Astrocyte of the spinal cord (primary cell): ENCODE measurements around the gene FTO.
A peak's percentile ranks its signal among the peaks of the same experiment; 100 is the strongest.

Experiments used
- DNase-seq: peaks from one replicate; pipeline ENCODE4 v3.0.0; 2011; ENCODE audit warnings: low read depth, low spot score
- H3K4me3 ChIP-seq: 2 replicates; pipeline ENCODE4 v1.5.1; 2011; ENCODE audit warnings: low read depth, mild to moderate bottlenecking, low read length, moderate library complexity
- in situ Hi-C: cut with HindIII; loops from 2 replicates; pipeline ENCODE4 v1.10.0; 2017; ENCODE audit warnings: low sequenced_read_pairs
- TF ChIP-seq, protein P1 (sequence below): IDR thresholded peaks from 2 replicates; pipeline ENCODE4 v1.5.1; 2012; ENCODE audit warnings: low read depth, mild to moderate bottlenecking, low read length, inconsistent platforms

Gene FTO

DNA sequence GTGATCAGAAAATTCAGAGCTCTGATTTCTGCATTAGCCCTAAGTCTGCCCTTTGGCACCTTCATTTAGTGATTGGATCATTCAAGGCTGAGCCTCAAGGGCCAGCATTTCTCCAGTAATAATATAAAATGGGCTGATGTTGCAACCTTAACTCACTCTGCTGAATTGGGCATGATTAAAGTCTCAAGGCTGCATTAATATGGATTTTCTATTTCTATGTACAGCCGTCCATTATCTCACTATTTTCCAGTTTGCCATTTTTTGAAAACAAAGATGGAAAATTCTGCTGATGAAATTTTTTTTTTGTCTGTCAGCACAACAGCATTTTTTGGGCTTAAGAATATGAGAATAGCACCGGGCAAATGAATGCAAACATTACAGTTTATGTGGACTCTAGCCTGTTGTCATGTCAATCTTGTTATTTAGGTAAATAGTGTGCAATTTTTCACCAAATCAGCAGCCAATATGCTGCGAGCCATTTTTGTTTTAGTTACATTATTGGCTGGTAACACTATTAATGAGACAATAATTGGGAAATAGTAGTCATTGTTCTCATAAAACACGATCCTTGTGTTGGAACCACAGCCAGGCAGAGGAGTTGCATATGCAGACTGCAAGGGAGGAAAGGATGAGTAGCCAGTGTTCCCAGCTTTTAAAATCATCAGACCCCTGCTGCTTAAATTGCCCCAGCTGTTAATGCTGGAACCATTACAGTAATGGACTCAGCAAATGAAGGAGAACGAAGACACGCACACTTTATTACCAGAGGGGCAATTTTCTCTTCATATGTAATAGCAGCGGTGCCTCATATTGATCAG, 10.5 kb downstream of the FTO start:
- peak; percentile 18 for DNase-seq
- H3K4me3 ChIP-seq = no peak overlapping the region
- TF ChIP-seq, protein P1, sequence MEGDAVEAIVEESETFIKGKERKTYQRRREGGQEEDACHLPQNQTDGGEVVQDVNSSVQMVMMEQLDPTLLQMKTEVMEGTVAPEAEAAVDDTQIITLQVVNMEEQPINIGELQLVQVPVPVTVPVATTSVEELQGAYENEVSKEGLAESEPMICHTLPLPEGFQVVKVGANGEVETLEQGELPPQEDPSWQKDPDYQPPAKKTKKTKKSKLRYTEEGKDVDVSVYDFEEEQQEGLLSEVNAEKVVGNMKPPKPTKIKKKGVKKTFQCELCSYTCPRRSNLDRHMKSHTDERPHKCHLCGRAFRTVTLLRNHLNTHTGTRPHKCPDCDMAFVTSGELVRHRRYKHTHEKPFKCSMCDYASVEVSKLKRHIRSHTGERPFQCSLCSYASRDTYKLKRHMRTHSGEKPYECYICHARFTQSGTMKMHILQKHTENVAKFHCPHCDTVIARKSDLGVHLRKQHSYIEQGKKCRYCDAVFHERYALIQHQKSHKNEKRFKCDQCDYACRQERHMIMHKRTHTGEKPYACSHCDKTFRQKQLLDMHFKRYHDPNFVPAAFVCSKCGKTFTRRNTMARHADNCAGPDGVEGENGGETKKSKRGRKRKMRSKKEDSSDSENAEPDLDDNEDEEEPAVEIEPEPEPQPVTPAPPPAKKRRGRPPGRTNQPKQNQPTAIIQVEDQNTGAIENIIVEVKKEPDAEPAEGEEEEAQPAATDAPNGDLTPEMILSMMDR = no peak
- in situ Hi-C loops = no loop called here

DNA sequence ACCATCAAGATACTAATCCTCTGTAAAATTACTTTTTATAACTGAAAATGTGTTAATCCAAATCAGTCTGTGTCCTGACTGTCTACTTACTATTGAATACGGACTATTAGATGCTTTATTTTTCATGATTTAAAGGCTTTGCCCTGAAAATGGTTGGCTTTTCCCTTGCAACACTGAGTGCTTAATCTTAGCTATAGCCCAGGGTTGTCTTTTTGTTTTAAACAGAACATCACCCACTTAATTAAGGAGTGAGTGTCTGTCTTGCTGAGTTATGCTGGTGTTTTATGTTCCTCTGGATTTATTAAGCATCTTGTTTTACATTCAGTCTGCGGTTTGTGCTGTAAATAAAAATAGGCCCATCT, 11.0 kb downstream of the FTO start:
- TF ChIP-seq, protein P1 = no peak
- in situ Hi-C loops = no loop called here
- no peak overlapping the region for H3K4me3 ChIP-seq
- no peak for DNase-seq

GRCh38 chr16:53717577-53717976, 13.6 kb downstream of the FTO start:
- in situ Hi-C loops = no loop called here
- TF ChIP-seq, protein P1 = no peak
- no peak for DNase-seq
- no peak overlapping the region for H3K4me3 ChIP-seq

GRCh38 chr16:53721017-53721416, 17.1 kb downstream of the FTO start:
- TF ChIP-seq, protein P1 = no peak
- in situ Hi-C loops = no loop called here
- H3K4me3 ChIP-seq = no peak overlapping the region
- no peak for DNase-seq

DNA sequence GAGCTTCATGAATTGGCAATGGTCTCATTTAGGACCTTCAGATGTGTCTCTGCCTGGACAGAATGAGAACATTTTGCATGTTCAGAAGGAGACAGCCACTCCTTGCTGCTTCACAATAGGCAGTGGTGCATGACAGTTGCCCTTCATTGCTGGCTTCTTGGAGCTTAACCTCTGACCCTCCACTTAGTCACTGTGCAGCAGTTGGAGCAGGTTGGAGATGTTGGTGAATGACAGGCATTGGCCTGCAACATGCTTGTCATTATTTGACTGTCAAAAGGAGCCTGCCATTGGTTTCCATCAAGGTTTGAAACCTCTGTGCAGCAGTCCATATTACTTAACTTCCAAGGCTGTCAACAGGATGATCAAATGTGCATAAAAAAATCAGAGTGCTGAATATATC, 22.7 kb downstream of the FTO start:
- TF ChIP-seq, protein P1 = no peak
- H3K4me3 ChIP-seq = no peak overlapping the region
- DNase-seq = no peak
- in situ Hi-C loops = no loop called here

- no peak for DNase-seq
- TF ChIP-seq, protein P1 = no peak
- in situ Hi-C loops = no loop called here
- no peak overlapping the region for H3K4me3 ChIP-seq
Measured at GRCh38 chr16:53730693-53731092, 26.7 kb downstream of the FTO start.
